HepG2 (cell line): ENCODE data around the gene POLDIP3. TPM values are rescaled to one million over a fixed set of nuclear protein-coding genes. Genes with fewer than 3 reads are reported as not detected.

ENCODE experiments used
- AGO1 ChIP-seq: fragments of 200-400 bp; formaldehyde crosslinking; IDR thresholded peaks from 2 replicates; pipeline ENCODE4 v1.6.1; 2017; ENCODE audit warnings: mild to moderate bottlenecking, low read depth, low read length, moderate library complexity; ENCODE audit not compliant: poor library complexity, severe bottlenecking
- AGO2 ChIP-seq: fragments of 200-400 bp; formaldehyde crosslinking; optimal IDR thresholded peaks from 2 replicates; pipeline ENCODE3; 2017; ENCODE audit warnings: mild to moderate bottlenecking, low read depth, low read length, moderate library complexity
- ATF7 ChIP-seq, 2 experiments: fragments of 450-650 bp in 1 of 2; sonication (generic) in 1 of 2; formaldehyde crosslinking in 1 of 2; IDR thresholded peaks; 2 replicates each; pipeline versions ENCODE4 v1.4.0 to v1.6.1; 2016 to 2020; ENCODE audit warnings: antibody characterized with exemption in 1 of 2, mild to moderate bottlenecking in 1 of 2, missing genetic modification reagents in 1 of 2
- GMEB1 ChIP-seq: sonication (generic); formaldehyde crosslinking; IDR thresholded peaks from 2 replicates; pipeline ENCODE4 v1.5.1; 2020; ENCODE audit warnings: missing genetic modification reagents, mild to moderate bottlenecking, borderline replicate concordance
- NCOA1 ChIP-seq: sonication (generic); formaldehyde crosslinking; IDR thresholded peaks from 2 replicates; pipeline ENCODE4 v1.9.0; 2021; ENCODE audit warnings: missing genetic modification reagents
- NFKB2 ChIP-seq: sonication (generic); formaldehyde crosslinking; IDR thresholded peaks from 2 replicates; pipeline ENCODE4 v1.4.0; 2020; ENCODE audit warnings: missing genetic modification reagents, borderline replicate concordance
- NFKBIZ ChIP-seq: IDR thresholded peaks from 2 replicates; pipeline ENCODE4 v1.6.1; 2018; ENCODE audit warnings: missing genetic modification reagents, missing compliant biosample characterization
- ZNF121 ChIP-seq: sonication (generic); formaldehyde crosslinking; IDR thresholded peaks from 2 replicates; pipeline ENCODE4 v1.5.0; 2020; ENCODE audit warnings: mild to moderate bottlenecking, missing genetic modification reagents
- ZNF646 ChIP-seq: sonication (generic); formaldehyde crosslinking; IDR thresholded peaks from 2 replicates; pipeline ENCODE4 v1.9.0; 2021; ENCODE audit warnings: mild to moderate bottlenecking, missing genetic modification reagents
- polyA plus RNA-seq, 8 experiments: library from polyadenylated mRNA; depleted of rRNA in 3 of 8; stranded (reverse) in 7 of 8; unstranded in 1 of 8; fragments of >200 nt; fragmentation: Illumina TruSeq in 4 of 8; extraction: Trizol in 4 of 8; gene quantifications; 2 replicates each; pipeline versions ENCODE4 v1.2.1 to v1.2.3, GENCODE V29; 2011 to 2016; ENCODE audit warnings: low read depth in 4 of 8, missing spikeins in 1 of 8, mixed read lengths in 1 of 8; ENCODE audit not compliant: insufficient read depth in 1 of 8
- total RNA-seq, 5 experiments: library from RNA; depleted of rRNA; stranded (reverse); fragments of >200 nt; fragmentation: Illumina TruSeq; extraction: Trizol; gene quantifications; 2 replicates each; pipeline ENCODE4 v1.2.3, GENCODE V29; 2016; ENCODE audit warnings: low read depth in 1 of 5
- TF ChIP-seq, protein P1 (sequence below): sonication (generic); formaldehyde crosslinking; IDR thresholded peaks from 2 replicates; pipeline ENCODE4 v1.4.0; 2020; ENCODE audit warnings: missing genetic modification reagents
- TF ChIP-seq, protein P2 (sequence below): sonication (generic); formaldehyde crosslinking; IDR thresholded peaks from 2 replicates; pipeline ENCODE4 v1.5.0; 2020; ENCODE audit warnings: missing genetic modification reagents
- TF ChIP-seq, protein P3 (sequence below): sonication (generic); formaldehyde crosslinking; IDR thresholded peaks from 2 replicates; pipeline ENCODE4 v1.8.1; 2023; ENCODE audit warnings: mild to moderate bottlenecking, missing genetic modification reagents

POLDIP3 gene
- total and polyA plus RNA-seq, 2 of the 13 experiments (the other 11 are each of a cell fraction or from before 2014, with no cell fraction given): 45.8 to 47.4 TPM

- TF ChIP-seq, protein P1, sequence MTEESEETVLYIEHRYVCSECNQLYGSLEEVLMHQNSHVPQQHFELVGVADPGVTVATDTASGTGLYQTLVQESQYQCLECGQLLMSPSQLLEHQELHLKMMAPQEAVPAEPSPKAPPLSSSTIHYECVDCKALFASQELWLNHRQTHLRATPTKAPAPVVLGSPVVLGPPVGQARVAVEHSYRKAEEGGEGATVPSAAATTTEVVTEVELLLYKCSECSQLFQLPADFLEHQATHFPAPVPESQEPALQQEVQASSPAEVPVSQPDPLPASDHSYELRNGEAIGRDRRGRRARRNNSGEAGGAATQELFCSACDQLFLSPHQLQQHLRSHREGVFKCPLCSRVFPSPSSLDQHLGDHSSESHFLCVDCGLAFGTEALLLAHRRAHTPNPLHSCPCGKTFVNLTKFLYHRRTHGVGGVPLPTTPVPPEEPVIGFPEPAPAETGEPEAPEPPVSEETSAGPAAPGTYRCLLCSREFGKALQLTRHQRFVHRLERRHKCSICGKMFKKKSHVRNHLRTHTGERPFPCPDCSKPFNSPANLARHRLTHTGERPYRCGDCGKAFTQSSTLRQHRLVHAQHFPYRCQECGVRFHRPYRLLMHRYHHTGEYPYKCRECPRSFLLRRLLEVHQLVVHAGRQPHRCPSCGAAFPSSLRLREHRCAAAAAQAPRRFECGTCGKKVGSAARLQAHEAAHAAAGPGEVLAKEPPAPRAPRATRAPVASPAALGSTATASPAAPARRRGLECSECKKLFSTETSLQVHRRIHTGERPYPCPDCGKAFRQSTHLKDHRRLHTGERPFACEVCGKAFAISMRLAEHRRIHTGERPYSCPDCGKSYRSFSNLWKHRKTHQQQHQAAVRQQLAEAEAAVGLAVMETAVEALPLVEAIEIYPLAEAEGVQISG: peak; percentile 68
- TF ChIP-seq NCOA1 (CRISPR knock-in tag) (no peak), NFKB2 (CRISPR knock-in tag) (no peak; the same call in 1 of the 2 replicates), ZNF121 (CRISPR knock-in tag) (no peak), NFKBIZ (no peak), AGO2 (peak; percentile 82), ATF7 (IDR thresholded peaks at IDR 0.05) (no peak), ATF7 (CRISPR knock-in tag; IDR thresholded peaks at IDR 0.05) (no peak), GMEB1 (CRISPR knock-in tag) (0 out of 2 replicates have a peak, but pooled peaks have one; percentile 16), ZNF646 (CRISPR knock-in tag) (no peak), AGO1 (no peak)
- TF ChIP-seq, protein P2, sequence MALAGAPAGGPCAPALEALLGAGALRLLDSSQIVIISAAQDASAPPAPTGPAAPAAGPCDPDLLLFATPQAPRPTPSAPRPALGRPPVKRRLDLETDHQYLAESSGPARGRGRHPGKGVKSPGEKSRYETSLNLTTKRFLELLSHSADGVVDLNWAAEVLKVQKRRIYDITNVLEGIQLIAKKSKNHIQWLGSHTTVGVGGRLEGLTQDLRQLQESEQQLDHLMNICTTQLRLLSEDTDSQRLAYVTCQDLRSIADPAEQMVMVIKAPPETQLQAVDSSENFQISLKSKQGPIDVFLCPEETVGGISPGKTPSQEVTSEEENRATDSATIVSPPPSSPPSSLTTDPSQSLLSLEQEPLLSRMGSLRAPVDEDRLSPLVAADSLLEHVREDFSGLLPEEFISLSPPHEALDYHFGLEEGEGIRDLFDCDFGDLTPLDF (CRISPR knock-in tag): peak; percentile 54; the same call in 1 of the 2 replicates
- TF ChIP-seq, protein P3, sequence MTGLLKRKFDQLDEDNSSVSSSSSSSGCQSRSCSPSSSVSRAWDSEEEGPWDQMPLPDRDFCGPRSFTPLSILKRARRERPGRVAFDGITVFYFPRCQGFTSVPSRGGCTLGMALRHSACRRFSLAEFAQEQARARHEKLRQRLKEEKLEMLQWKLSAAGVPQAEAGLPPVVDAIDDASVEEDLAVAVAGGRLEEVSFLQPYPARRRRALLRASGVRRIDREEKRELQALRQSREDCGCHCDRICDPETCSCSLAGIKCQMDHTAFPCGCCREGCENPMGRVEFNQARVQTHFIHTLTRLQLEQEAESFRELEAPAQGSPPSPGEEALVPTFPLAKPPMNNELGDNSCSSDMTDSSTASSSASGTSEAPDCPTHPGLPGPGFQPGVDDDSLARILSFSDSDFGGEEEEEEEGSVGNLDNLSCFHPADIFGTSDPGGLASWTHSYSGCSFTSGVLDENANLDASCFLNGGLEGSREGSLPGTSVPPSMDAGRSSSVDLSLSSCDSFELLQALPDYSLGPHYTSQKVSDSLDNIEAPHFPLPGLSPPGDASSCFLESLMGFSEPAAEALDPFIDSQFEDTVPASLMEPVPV: no peak; the same call in 1 of the 2 replicates
These were observed 32.6 kb downstream of the POLDIP3 start (continued) for GRCh38 chr22:42581762-42582716.
